ENCODE results near the gene OTC. TPM values are rescaled to one million over a fixed set of nuclear protein-coding genes. Genes with fewer than 3 reads are reported as not detected.

Gene OTC
- total RNA-seq, 1 experiment from 2014 or later = not detected

GRCh38 chrX:38320819-38321218 is 31.6 kb upstream of the OTC start:
- no peaks in the 10 kb centered on the region for H3K27me3 Mint-ChIP-seq (ENCODE audit: low read depth)
- H2BK15ac ChIP-seq (ENCODE audit: low read depth, low read length) = no peak overlapping the region
- DNase-seq = no peak
- H3K27ac Mint-ChIP-seq = no peak overlapping the region
- no peak overlapping the region for H3K27ac ChIP-seq (ENCODE audit: insufficient read length, low read depth, low read length)
- no peak overlapping the region for H2AFZ ChIP-seq (ENCODE audit: low read length)
- H4K20me1 ChIP-seq (ENCODE audit: control insufficient read depth, insufficient read depth, insufficient read length) = no peaks in the 10 kb centered on the region
- no peak overlapping the region for H4K5ac ChIP-seq (ENCODE audit: insufficient read length, low read depth, low read length)
- no CpG with 5 or more reads among the region's 5 CpGs for WGBS (ENCODE audit: extremely low coverage, insufficient read length, low lambda C conversion rate)
- no peaks in the 10 kb centered on the region for H3K9me3 ChIP-seq (ENCODE audit: control insufficient read depth, low read depth, low read length)
- H4K91ac ChIP-seq (ENCODE audit: insufficient read length, low read depth, low read length) = no peak overlapping the region
- H3K23ac ChIP-seq (ENCODE audit: insufficient read length, low read depth, low read length) = no peak overlapping the region
- H3K36me3 Mint-ChIP-seq (ENCODE audit: insufficient read depth in 1 of 3, low read depth in 3 of 3) = peaks cover 0 to 2% (median 2%) of the 10 kb centered on the region in 3 experiments; a peak in 4 of 7 replicates
- H3K23me2 ChIP-seq (ENCODE audit: insufficient read length, low read depth, low read length, poor library complexity, severe bottlenecking) = no peaks in the 10 kb centered on the region
- peaks cover 28 to 38% of the 10 kb centered on the region in 2 experiments for H3K9me3 Mint-ChIP-seq
- no peak overlapping the region for H3T11ph ChIP-seq (ENCODE audit: low read length)
- no peak overlapping the region for H2BK5ac ChIP-seq (ENCODE audit: insufficient read length, low read length)
- no peak overlapping the region for H4K8ac ChIP-seq (replicated peaks; ENCODE audit: insufficient read length, low read depth, low read length)
- no peak overlapping the region for H2BK120ac ChIP-seq (ENCODE audit: low read depth, low read length, poor library complexity, severe bottlenecking)
- H3K56ac ChIP-seq (ENCODE audit: insufficient read length, low read depth, low read length) = no peak overlapping the region
- no peaks in the 10 kb centered on the region for H3K4me1 ChIP-seq (ENCODE audit: insufficient read depth, low read length)
- H3K9ac ChIP-seq (ENCODE audit: extremely low read depth, insufficient read length, low read length) = no peak overlapping the region
- no peak overlapping the region for H3K14ac ChIP-seq (ENCODE audit: insufficient read depth, low read length)
- H3K4me3 Mint-ChIP-seq = no peak overlapping the region
- no peak overlapping the region for H2AK5ac ChIP-seq (ENCODE audit: insufficient read length, low read length)
- peaks cover 0 to 8% of the 10 kb centered on the region in 2 experiments; a peak in 2 of 4 replicates for H3K4me1 Mint-ChIP-seq
- no peak overlapping the region for H2BK20ac ChIP-seq (ENCODE audit: low read depth, low read length, poor library complexity, severe bottlenecking)
- no peak overlapping the region for H2BK12ac ChIP-seq (ENCODE audit: insufficient read length, low read depth, low read length)
- H3K79me1 ChIP-seq (ENCODE audit: insufficient read depth, low read depth, low read length, poor library complexity, severe bottlenecking) = no peaks in the 10 kb centered on the region
- no peak overlapping the region for H3K18ac ChIP-seq (ENCODE audit: insufficient read length, low read depth, low read length)
- no peak overlapping the region for H3K4ac ChIP-seq (ENCODE audit: low read depth, low read length)
- H3K27me3 ChIP-seq (ENCODE audit: insufficient read depth, low read length) = no peaks in the 10 kb centered on the region
- H3K79me2 ChIP-seq (ENCODE audit: insufficient read depth, low read length) = no peaks in the 10 kb centered on the region
- no peak overlapping the region for H3K4me2 ChIP-seq (ENCODE audit: insufficient read depth, insufficient read length, low read length)
- TF ChIP-seq, protein P1, sequence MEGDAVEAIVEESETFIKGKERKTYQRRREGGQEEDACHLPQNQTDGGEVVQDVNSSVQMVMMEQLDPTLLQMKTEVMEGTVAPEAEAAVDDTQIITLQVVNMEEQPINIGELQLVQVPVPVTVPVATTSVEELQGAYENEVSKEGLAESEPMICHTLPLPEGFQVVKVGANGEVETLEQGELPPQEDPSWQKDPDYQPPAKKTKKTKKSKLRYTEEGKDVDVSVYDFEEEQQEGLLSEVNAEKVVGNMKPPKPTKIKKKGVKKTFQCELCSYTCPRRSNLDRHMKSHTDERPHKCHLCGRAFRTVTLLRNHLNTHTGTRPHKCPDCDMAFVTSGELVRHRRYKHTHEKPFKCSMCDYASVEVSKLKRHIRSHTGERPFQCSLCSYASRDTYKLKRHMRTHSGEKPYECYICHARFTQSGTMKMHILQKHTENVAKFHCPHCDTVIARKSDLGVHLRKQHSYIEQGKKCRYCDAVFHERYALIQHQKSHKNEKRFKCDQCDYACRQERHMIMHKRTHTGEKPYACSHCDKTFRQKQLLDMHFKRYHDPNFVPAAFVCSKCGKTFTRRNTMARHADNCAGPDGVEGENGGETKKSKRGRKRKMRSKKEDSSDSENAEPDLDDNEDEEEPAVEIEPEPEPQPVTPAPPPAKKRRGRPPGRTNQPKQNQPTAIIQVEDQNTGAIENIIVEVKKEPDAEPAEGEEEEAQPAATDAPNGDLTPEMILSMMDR (conservative IDR thresholded peaks at IDR 0.05) = no peak
